SK-N-MC (cell line): Measurements from ENCODE around the gene MYCT1.

Source experiments
- DNase-seq: peaks from one replicate; pipeline ENCODE4 v3.0.0-alpha.2; 2011; ENCODE audit warnings: low read depth, low spot score
- H3K27ac ChIP-seq: fragments of 200-600 bp; sonication (generic); 2 replicates; pipeline ENCODE4 v1.5.1; 2016; ENCODE audit warnings: mixed run types
- H3K36me3 ChIP-seq: fragments of 200-600 bp; sonication (generic); 2 replicates; pipeline ENCODE4 v1.6.1; 2017; ENCODE audit warnings: antibody characterized with exemption, low read length, mixed read lengths; ENCODE audit not compliant: insufficient read depth
- H3K4me3 ChIP-seq: fragments of 200-600 bp; sonication (generic); 2 replicates; pipeline ENCODE4 v1.5.1; 2016
- H3K9ac ChIP-seq: fragments of 200-600 bp; sonication (generic); 2 replicates; pipeline ENCODE4 v1.8.0; 2017; ENCODE audit warnings: mixed run types, mixed read lengths; ENCODE audit not compliant: insufficient read length
- H3K9me3 ChIP-seq: fragments of 200-600 bp; sonication (generic); 2 replicates; pipeline ENCODE4 v1.6.1; 2017; ENCODE audit warnings: low read depth, mild to moderate bottlenecking, antibody characterized with exemption, low read length, moderate library complexity, mixed read lengths
- EZH2 ChIP-seq: fragments of 200-600 bp; sonication (generic); IDR thresholded peaks from one replicate; pipeline ENCODE4 v1.6.1; 2017; ENCODE audit warnings: antibody characterized with exemption
- FOXP2 ChIP-seq: optimal IDR thresholded peaks from 2 replicates; pipeline ENCODE3; 2011; ENCODE audit warnings: mild to moderate bottlenecking, moderate library complexity; ENCODE audit not compliant: insufficient read depth; ENCODE audit errors: extremely low read length, control extremely low read depth
- POLR2AphosphoS5 ChIP-seq: IDR thresholded peaks from 2 replicates; pipeline ENCODE4 v1.6.1; 2012; ENCODE audit warnings: mild to moderate bottlenecking, low read depth, low read length, borderline replicate concordance

MYCT1 gene

GRCh38 chr6:152746172-152746553 lies 48.5 kb downstream of the MYCT1 start:
- Histone ChIP-seq H3K9me3 (no peaks in the 10 kb centered on the region), H3K36me3 (no peaks in the 10 kb centered on the region), H3K27ac (no peak overlapping the region), H3K4me3 (no peak overlapping the region), H3K9ac (no peak overlapping the region)
- TF ChIP-seq POLR2AphosphoS5 (no peak), EZH2 (no peak), FOXP2 (no peak)
- DNase-seq = no peak

- Histone ChIP-seq H3K9ac (no peak overlapping the region), H3K4me3 (no peak overlapping the region), H3K36me3 (no peaks in the 10 kb centered on the region), H3K27ac (no peak overlapping the region), H3K9me3 (no peaks in the 10 kb centered on the region)
- peak; percentile 14 for DNase-seq
- TF ChIP-seq POLR2AphosphoS5 (no peak), FOXP2 (no peak), EZH2 (no peak)
Measured at GRCh38 chr6:152748843-152749242, 51.1 kb downstream of the MYCT1 start.

- Histone ChIP-seq H3K27ac (no peak overlapping the region), H3K9ac (no peak overlapping the region), H3K9me3 (no peaks in the 10 kb centered on the region), H3K36me3 (no peaks in the 10 kb centered on the region), H3K4me3 (no peak overlapping the region)
- TF ChIP-seq EZH2 = no peak
- no peak for TF ChIP-seq FOXP2
- TF ChIP-seq POLR2AphosphoS5 = no peak
- no peak for DNase-seq
Measured at GRCh38 chr6:152749336-152749735, 51.6 kb downstream of the MYCT1 start.

GRCh38 chr6:152750694-152751093 lies 53.0 kb downstream of the MYCT1 start, which contains the start of gene VIP:
Gene VIP, plus strand, starts transcription at chr6:152750797. Its CDS starts 1,381 bp downstream, at chr6:152752178.
- H3K36me3 ChIP-seq = no peaks in the 10 kb centered on the region
- no peak within 1 kb of the TSS for H3K9ac ChIP-seq
- H3K4me3 ChIP-seq = no peak within 1 kb of the TSS
- TF ChIP-seq EZH2 (no peak), FOXP2 (no peak), POLR2AphosphoS5 (no peak)
- H3K9me3 ChIP-seq = no peaks in the 10 kb centered on the region
- no peak for DNase-seq
- H3K27ac ChIP-seq = no peak within 1 kb of the TSS

- H3K4me3 ChIP-seq = no peak overlapping the region
- TF ChIP-seq FOXP2 (no peak), EZH2 (no peak), POLR2AphosphoS5 (no peak)
- no peaks in the 10 kb centered on the region for H3K9me3 ChIP-seq
- H3K9ac ChIP-seq = no peak overlapping the region
- no peak overlapping the region for H3K27ac ChIP-seq
- no peak for DNase-seq
- H3K36me3 ChIP-seq = no peaks in the 10 kb centered on the region
Measured at GRCh38 chr6:152765331-152765730, 67.6 kb downstream of the MYCT1 start.

- H3K9me3 ChIP-seq = no peaks in the 10 kb centered on the region
- no peak overlapping the region for H3K9ac ChIP-seq
- DNase-seq = no peak
- H3K4me3 ChIP-seq = no peak overlapping the region
- TF ChIP-seq EZH2 (no peak), FOXP2 (no peak), POLR2AphosphoS5 (no peak)
- H3K27ac ChIP-seq = no peak overlapping the region
- no peaks in the 10 kb centered on the region for H3K36me3 ChIP-seq
Measured at GRCh38 chr6:152769159-152769558, 71.5 kb downstream of the MYCT1 start.

- DNase-seq = no peak
- H3K36me3 ChIP-seq = no peaks in the 10 kb centered on the region
- no peaks in the 10 kb centered on the region for H3K9me3 ChIP-seq
- H3K27ac ChIP-seq = no peak overlapping the region
- TF ChIP-seq POLR2AphosphoS5 (no peak), FOXP2 (no peak), EZH2 (no peak)
- H3K9ac ChIP-seq = no peak overlapping the region
- H3K4me3 ChIP-seq = no peak overlapping the region
Measured at GRCh38 chr6:152769993-152770392, 72.3 kb downstream of the MYCT1 start.

- no peak for DNase-seq
- no peak for TF ChIP-seq EZH2
- TF ChIP-seq FOXP2 = no peak
- TF ChIP-seq POLR2AphosphoS5 = no peak
- Histone ChIP-seq H3K9me3 (no peaks in the 10 kb centered on the region), H3K9ac (no peak overlapping the region), H3K4me3 (no peak overlapping the region), H3K36me3 (no peaks in the 10 kb centered on the region), H3K27ac (no peak overlapping the region)
Measured at GRCh38 chr6:152771061-152771687, 73.5 kb downstream of the MYCT1 start.
